GM10266 (cell line): ENCODE results near the gene MOV10.

ENCODE experiments used
- DNase-seq: peaks from one replicate; pipeline ENCODE4 v3.0.0; 2012; ENCODE audit errors: extremely low spot score
- TF ChIP-seq, protein P1 (sequence below): IDR thresholded peaks from 2 replicates; pipeline ENCODE4 v1.5.1; 2012; ENCODE audit warnings: mild to moderate bottlenecking, low read depth; ENCODE audit not compliant: control insufficient read depth, insufficient read depth; ENCODE audit errors: missing control alignments

Gene MOV10

GRCh38 chr1:112743174-112744008 lies 68.9 kb downstream of the MOV10 start:
- no peak for DNase-seq
- TF ChIP-seq, protein P1, sequence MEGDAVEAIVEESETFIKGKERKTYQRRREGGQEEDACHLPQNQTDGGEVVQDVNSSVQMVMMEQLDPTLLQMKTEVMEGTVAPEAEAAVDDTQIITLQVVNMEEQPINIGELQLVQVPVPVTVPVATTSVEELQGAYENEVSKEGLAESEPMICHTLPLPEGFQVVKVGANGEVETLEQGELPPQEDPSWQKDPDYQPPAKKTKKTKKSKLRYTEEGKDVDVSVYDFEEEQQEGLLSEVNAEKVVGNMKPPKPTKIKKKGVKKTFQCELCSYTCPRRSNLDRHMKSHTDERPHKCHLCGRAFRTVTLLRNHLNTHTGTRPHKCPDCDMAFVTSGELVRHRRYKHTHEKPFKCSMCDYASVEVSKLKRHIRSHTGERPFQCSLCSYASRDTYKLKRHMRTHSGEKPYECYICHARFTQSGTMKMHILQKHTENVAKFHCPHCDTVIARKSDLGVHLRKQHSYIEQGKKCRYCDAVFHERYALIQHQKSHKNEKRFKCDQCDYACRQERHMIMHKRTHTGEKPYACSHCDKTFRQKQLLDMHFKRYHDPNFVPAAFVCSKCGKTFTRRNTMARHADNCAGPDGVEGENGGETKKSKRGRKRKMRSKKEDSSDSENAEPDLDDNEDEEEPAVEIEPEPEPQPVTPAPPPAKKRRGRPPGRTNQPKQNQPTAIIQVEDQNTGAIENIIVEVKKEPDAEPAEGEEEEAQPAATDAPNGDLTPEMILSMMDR: no peak

DNA sequence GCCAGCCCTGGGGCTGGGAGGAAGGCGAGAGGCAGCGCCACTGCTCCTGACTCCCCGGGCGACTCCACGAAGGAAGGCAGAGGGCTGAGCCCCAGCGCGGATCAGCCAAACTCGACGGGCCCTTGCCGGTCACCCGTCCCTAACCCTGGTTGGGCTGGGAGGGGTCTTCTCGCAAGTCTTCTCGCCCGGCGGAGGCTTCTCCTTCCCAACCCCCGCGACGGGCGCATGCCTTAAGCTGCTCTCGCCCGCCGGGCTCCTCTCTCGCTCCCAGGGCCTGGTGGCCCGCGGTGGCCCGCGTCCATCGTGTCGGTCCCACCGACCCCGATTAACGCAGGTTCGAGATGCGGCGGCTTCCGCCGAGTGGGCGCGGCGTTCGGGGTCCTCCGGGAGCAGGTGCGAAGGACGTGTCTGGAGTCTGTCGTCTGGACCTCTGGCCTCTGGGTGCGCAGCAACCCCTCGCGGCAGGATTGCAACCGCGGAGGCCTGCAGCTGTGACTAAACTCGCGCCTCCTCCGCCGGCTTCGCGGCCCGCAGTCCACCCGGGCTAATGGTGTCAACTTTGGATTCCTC lies 69.6 kb downstream of the MOV10 start:
- no peak for DNase-seq
- TF ChIP-seq, protein P1: no peak

- no peak for DNase-seq
- TF ChIP-seq, protein P1: no peak
Measured at GRCh38 chr1:112748396-112748795, 73.9 kb downstream of the MOV10 start.
